Measurements from ENCODE around the gene SLC10A7. TPM values are rescaled to one million over a fixed set of nuclear protein-coding genes. Genes with fewer than 3 reads are reported as not detected.
A peak's percentile ranks its signal among the peaks of the same experiment; 100 is the strongest.

Gene SLC10A7
- total and polyA plus RNA-seq, 2 experiments from 2014 or later = 0.81 to 4.3 TPM

- Histone ChIP-seq H3K4me1 (ENCODE audit: insufficient read depth) (no peaks in the 10 kb centered on the region), H3K36me3 (ENCODE audit: insufficient read depth) (no peaks in the 10 kb centered on the region), H4K20me1 (replicated peaks; ENCODE audit: insufficient read depth) (no peaks in the 10 kb centered on the region), H3K4me2 (no peak overlapping the region), H2AFZ (no peak overlapping the region), H3K27me3 (ENCODE audit: insufficient read depth) (peaks cover 15% of the 10 kb centered on the region), H3K27ac (ENCODE audit: low read depth) (no peak overlapping the region), H3K79me2 (replicated peaks; ENCODE audit: insufficient read depth) (no peaks in the 10 kb centered on the region), H3K4me3 (no peak overlapping the region), H3K9me2 (ENCODE audit: insufficient read depth) (no peaks in the 10 kb centered on the region), H3F3A (replicated peaks; ENCODE audit: low read depth) (no peaks in the 10 kb centered on the region)
- Mint-ChIP-seq H3K9me3 (no peaks in the 10 kb centered on the region), H3K4me3 (no peak overlapping the region), H3K27ac (no peak overlapping the region), H3K27me3 (ENCODE audit: insufficient read depth, low read depth, poor library complexity) (no peaks in the 10 kb centered on the region), H3K4me1 (0 out of 3 replicates have a peak, but pooled peaks cover 3% of the 10 kb centered on the region), H3K36me3 (ENCODE audit: low read depth) (no peaks in the 10 kb centered on the region)
- peak; percentile 42 for DNase-seq (ENCODE audit: low spot score)
- TF ChIP-seq CTCF (conservative IDR thresholded peaks at IDR 0.05; ENCODE audit: low read depth in 2 of 2) (peak; percentile 17 to 26; a peak in 2 of 4 replicates), JUNB (IDR thresholded peaks at IDR 0.05; ENCODE audit: unreplicated experiment) (no peak), STAT1 (IDR thresholded peaks at IDR 0.05; ENCODE audit: unreplicated experiment) (no peak)
- TF ChIP-seq, protein P1, sequence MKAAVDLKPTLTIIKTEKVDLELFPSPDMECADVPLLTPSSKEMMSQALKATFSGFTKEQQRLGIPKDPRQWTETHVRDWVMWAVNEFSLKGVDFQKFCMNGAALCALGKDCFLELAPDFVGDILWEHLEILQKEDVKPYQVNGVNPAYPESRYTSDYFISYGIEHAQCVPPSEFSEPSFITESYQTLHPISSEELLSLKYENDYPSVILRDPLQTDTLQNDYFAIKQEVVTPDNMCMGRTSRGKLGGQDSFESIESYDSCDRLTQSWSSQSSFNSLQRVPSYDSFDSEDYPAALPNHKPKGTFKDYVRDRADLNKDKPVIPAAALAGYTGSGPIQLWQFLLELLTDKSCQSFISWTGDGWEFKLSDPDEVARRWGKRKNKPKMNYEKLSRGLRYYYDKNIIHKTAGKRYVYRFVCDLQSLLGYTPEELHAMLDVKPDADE (IDR thresholded peaks at IDR 0.05) = no peak
- ATAC-seq = peak; percentile 33; the same call in 1 of the 3 replicates
Observed at GRCh38 chr4:146514651-146515357, 6.9 kb downstream of the SLC10A7 start.

DNA sequence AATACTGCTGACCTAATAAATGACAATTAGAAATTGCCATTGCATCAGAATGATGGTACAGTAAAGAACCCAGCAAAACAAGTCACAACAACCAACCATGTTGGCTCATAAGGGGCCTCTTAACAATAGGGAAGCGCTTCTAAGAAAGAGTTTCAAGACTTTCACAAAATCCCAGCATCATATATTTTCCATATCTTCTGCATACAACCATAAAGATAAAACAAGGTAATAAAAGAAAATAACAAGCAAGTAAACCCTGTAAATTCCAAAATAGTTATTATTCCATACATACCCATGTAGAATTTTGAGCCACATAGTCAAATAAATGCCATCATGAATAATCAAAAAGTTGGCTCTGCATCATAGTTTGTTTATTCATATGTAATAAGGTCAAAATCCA is 8.2 kb downstream of the SLC10A7 start:
- Mint-ChIP-seq H3K9me3 (no peaks in the 10 kb centered on the region), H3K36me3 (ENCODE audit: low read depth) (no peaks in the 10 kb centered on the region), H3K27ac (no peak overlapping the region), H3K4me1 (no peaks in the 10 kb centered on the region), H3K4me3 (no peak overlapping the region), H3K27me3 (ENCODE audit: insufficient read depth, low read depth, poor library complexity) (no peaks in the 10 kb centered on the region)
- H3K36me3 ChIP-seq (ENCODE audit: insufficient read depth) = no peaks in the 10 kb centered on the region
- no peaks in the 10 kb centered on the region for H3K79me2 ChIP-seq (replicated peaks; ENCODE audit: insufficient read depth)
- no peaks in the 10 kb centered on the region for H3K9me2 ChIP-seq (ENCODE audit: insufficient read depth)
- no peaks in the 10 kb centered on the region for H3F3A ChIP-seq (replicated peaks; ENCODE audit: low read depth)
- H3K4me2 ChIP-seq = no peak overlapping the region
- no peak overlapping the region for H3K27ac ChIP-seq (ENCODE audit: low read depth)
- TF ChIP-seq, protein P2, sequence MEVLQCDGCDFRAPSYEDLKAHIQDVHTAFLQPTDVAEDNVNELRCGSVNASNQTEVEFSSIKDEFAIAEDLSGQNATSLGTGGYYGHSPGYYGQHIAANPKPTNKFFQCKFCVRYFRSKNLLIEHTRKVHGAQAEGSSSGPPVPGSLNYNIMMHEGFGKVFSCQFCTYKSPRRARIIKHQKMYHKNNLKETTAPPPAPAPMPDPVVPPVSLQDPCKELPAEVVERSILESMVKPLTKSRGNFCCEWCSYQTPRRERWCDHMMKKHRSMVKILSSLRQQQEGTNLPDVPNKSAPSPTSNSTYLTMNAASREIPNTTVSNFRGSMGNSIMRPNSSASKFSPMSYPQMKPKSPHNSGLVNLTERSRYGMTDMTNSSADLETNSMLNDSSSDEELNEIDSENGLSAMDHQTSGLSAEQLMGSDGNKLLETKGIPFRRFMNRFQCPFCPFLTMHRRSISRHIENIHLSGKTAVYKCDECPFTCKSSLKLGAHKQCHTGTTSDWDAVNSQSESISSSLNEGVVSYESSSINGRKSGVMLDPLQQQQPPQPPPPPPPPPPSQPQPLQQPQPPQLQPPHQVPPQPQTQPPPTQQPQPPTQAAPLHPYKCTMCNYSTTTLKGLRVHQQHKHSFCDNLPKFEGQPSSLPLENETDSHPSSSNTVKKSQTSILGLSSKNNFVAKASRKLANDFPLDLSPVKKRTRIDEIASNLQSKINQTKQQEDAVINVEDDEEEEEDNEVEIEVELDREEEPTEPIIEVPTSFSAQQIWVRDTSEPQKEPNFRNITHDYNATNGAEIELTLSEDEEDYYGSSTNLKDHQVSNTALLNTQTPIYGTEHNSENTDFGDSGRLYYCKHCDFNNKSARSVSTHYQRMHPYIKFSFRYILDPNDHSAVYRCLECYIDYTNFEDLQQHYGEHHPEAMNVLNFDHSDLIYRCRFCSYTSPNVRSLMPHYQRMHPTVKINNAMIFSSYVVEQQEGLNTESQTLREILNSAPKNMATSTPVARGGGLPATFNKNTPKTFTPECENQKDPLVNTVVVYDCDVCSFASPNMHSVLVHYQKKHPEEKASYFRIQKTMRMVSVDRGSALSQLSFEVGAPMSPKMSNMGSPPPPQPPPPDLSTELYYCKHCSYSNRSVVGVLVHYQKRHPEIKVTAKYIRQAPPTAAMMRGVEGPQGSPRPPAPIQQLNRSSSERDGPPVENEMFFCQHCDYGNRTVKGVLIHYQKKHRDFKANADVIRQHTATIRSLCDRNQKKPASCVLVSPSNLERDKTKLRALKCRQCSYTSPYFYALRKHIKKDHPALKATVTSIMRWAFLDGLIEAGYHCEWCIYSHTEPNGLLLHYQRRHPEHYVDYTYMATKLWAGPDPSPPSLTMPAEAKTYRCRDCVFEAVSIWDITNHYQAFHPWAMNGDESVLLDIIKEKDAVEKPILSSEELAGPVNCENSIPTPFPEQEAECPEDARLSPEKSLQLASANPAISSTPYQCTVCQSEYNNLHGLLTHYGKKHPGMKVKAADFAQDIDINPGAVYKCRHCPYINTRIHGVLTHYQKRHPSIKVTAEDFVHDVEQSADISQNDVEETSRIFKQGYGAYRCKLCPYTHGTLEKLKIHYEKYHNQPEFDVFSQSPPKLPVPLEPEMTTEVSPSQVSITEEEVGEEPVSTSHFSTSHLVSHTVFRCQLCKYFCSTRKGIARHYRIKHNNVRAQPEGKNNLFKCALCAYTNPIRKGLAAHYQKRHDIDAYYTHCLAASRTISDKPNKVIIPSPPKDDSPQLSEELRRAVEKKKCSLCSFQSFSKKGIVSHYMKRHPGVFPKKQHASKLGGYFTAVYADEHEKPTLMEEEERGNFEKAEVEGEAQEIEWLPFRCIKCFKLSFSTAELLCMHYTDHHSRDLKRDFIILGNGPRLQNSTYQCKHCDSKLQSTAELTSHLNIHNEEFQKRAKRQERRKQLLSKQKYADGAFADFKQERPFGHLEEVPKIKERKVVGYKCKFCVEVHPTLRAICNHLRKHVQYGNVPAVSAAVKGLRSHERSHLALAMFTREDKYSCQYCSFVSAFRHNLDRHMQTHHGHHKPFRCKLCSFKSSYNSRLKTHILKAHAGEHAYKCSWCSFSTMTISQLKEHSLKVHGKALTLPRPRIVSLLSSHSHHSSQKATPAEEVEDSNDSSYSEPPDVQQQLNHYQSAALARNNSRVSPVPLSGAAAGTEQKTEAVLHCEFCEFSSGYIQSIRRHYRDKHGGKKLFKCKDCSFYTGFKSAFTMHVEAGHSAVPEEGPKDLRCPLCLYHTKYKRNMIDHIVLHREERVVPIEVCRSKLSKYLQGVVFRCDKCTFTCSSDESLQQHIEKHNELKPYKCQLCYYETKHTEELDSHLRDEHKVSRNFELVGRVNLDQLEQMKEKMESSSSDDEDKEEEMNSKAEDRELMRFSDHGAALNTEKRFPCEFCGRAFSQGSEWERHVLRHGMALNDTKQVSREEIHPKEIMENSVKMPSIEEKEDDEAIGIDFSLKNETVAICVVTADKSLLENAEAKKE (CRISPR knock-in tag; IDR thresholded peaks at IDR 0.05) = no peak
- TF ChIP-seq ZNF331 (CRISPR knock-in tag; IDR thresholded peaks at IDR 0.05; ENCODE audit: low read depth) (no peak), NANOG (IDR thresholded peaks at IDR 0.05; ENCODE audit: borderline replicate concordance) (no peak), EZH2 (IDR thresholded peaks at IDR 0.05; ENCODE audit: low read depth, unreplicated experiment) (no peak), POLR2AphosphoS5 (IDR thresholded peaks at IDR 0.05; ENCODE audit: low read depth) (no peak), CREB1 (CRISPR knock-in tag; IDR thresholded peaks at IDR 0.05; ENCODE audit: low read depth) (no peak)
- no peaks in the 10 kb centered on the region for H4K20me1 ChIP-seq (replicated peaks; ENCODE audit: insufficient read depth)
- no peak overlapping the region for H3K4me3 ChIP-seq
- DNase-seq (ENCODE audit: low spot score) (no peak), ATAC-seq (no peak)
- no peaks in the 10 kb centered on the region for H3K4me1 ChIP-seq (ENCODE audit: insufficient read depth)
- no peak overlapping the region for H2AFZ ChIP-seq
- H3K27me3 ChIP-seq (ENCODE audit: insufficient read depth) = peaks cover 3% of the 10 kb centered on the region; the same call in 1 of the 2 replicates

Data from GM23338 (cell line).